Measurements from ENCODE around the gene DNAH1.

DNA sequence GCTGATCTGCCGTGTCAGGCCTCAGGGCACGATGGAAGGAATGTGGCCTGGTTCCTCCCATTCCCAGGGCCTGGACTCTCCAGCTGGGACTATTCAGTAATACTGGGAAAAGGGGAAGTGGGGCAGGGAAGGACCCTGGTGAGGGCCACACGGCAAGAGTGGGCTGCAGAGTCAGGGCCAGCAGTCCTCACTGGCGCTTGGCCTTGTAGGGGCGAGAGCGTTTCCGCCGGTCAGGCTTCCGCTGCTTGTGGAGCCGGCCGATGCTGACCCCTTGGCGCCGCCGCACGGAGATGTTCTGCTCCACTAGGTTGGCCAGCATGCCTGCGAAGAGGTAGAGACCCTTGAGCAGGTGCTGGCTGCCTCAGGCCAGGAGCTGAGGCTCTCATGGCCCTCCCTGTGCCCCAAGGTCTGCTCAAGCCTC, 86.0 kb downstream of the DNAH1 start:
- TF ChIP-seq, protein P1, sequence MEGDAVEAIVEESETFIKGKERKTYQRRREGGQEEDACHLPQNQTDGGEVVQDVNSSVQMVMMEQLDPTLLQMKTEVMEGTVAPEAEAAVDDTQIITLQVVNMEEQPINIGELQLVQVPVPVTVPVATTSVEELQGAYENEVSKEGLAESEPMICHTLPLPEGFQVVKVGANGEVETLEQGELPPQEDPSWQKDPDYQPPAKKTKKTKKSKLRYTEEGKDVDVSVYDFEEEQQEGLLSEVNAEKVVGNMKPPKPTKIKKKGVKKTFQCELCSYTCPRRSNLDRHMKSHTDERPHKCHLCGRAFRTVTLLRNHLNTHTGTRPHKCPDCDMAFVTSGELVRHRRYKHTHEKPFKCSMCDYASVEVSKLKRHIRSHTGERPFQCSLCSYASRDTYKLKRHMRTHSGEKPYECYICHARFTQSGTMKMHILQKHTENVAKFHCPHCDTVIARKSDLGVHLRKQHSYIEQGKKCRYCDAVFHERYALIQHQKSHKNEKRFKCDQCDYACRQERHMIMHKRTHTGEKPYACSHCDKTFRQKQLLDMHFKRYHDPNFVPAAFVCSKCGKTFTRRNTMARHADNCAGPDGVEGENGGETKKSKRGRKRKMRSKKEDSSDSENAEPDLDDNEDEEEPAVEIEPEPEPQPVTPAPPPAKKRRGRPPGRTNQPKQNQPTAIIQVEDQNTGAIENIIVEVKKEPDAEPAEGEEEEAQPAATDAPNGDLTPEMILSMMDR (IDR thresholded peaks at IDR 0.05), result no peak
- no peak for TF ChIP-seq POLR2A (IDR thresholded peaks at IDR 0.05)
